Measurements from ENCODE around the gene GUCA1A.

Gene GUCA1A

DNA sequence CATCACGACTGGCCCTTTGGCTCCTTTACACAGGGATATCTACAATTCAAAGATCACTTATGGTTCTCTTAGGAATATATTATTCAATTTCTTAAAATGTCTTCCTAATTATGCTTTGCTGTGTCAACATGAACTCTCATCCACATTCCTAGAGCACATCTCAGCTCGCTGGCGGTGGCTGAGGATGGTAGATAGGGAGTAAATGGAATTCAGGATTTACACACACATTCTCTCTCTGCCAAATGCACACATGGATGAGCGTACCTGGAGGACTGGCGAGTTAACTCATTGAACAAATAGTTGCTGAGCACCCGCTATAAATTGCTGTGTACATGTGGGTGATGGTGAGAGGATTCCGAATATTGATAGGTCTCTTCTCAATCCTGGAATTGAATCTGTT is 49.3 kb downstream of the GUCA1A start:
- TF ChIP-seq, protein P1, sequence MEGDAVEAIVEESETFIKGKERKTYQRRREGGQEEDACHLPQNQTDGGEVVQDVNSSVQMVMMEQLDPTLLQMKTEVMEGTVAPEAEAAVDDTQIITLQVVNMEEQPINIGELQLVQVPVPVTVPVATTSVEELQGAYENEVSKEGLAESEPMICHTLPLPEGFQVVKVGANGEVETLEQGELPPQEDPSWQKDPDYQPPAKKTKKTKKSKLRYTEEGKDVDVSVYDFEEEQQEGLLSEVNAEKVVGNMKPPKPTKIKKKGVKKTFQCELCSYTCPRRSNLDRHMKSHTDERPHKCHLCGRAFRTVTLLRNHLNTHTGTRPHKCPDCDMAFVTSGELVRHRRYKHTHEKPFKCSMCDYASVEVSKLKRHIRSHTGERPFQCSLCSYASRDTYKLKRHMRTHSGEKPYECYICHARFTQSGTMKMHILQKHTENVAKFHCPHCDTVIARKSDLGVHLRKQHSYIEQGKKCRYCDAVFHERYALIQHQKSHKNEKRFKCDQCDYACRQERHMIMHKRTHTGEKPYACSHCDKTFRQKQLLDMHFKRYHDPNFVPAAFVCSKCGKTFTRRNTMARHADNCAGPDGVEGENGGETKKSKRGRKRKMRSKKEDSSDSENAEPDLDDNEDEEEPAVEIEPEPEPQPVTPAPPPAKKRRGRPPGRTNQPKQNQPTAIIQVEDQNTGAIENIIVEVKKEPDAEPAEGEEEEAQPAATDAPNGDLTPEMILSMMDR (IDR thresholded peaks at IDR 0.05; ENCODE audit: insufficient read depth, low read length, missing control alignments), result no peak
- DNase-seq (ENCODE audit: low read depth, low spot score), result no peak
- POLR2A ChIA-PET, result no interaction called here
- CTCF ChIA-PET, result interaction anchor here (1.2 to 1.9 kb wide), 2 partner anchors 147 to 325 kb away, joined by 4 to 9 read pairs; no protein-coding TSS in a partner anchor
- no peak overlapping the region for H3K4me3 ChIP-seq (ENCODE audit: low read depth, low read length)

DNA sequence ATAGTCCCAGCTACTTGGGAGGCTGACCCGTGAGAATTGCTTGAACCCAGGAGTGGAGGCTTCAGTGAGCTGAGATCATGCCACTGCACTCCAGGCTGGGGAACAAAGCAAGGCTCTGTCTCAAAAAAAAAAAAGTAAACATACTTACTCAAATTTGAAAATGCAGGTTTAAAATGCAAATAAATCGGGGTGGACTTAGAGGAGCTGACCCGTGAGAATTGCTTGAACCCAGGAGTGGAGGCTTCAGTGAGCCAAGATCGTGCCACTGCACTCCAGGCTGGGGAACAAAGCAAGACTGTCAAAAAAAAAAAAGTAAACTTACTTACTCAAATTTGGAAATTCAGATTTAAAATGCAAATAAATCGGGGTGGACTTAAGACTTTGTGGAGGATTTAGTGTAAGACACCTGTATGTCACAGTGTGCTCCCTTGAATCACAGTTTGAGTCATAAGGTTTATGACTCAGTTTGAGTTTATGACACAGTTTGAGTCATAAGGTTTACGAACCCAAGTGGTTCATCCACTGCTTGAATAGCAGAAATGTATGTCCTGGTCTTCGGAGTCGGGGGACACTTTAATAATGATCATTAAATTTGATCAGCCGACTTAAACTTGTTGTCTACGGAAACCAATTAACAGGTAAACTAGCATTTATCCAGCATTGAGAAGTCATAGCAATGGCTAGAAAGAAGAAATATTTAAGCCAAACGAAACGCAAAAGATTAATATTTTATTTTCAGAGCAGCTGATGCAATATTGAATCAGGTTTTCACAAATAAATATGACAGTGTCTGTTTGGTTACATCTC is 51.3 kb downstream of the GUCA1A start:
- TF ChIP-seq, protein P1 (IDR thresholded peaks at IDR 0.05; ENCODE audit: insufficient read depth, low read length, missing control alignments), result no peak
- POLR2A ChIA-PET, result no interaction called here
- H3K4me3 ChIP-seq (ENCODE audit: low read depth, low read length), result no peak overlapping the region
- CTCF ChIA-PET, result interaction anchor here (0.6 to 4.2 kb wide), 6 partner anchors 10 to 323 kb away, joined by 3 to 35 read pairs (median 5); no protein-coding TSS in a partner anchor
- DNase-seq (ENCODE audit: low read depth, low spot score), result no peak

DNA sequence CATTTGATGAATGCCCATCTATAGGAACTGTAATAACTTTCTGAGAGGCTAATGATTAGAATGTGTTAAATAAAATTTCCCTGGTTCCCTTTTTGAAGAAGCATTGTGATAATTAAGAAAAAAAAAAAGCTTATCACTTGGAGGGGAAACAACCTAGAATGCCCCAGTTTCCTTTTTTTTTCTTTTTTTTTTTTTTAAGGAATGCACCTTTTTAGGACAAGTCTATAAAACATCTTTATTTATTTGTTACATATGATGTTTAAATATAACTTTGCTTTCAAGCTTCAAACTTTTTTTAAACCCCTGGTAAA is 51.8 kb downstream of the GUCA1A start:
- ChIA-PET CTCF (interaction anchor here (1.3 to 4.2 kb wide), 4 partner anchors 10 to 323 kb away, joined by 4 to 35 read pairs (median 16); no protein-coding TSS in a partner anchor), POLR2A (no interaction called here)
- no peak overlapping the region for H3K4me3 ChIP-seq (ENCODE audit: low read depth, low read length)
- no peak for DNase-seq (ENCODE audit: low read depth, low spot score)
- TF ChIP-seq, protein P1 (IDR thresholded peaks at IDR 0.05; ENCODE audit: insufficient read depth, low read length, missing control alignments), result no peak

DNA sequence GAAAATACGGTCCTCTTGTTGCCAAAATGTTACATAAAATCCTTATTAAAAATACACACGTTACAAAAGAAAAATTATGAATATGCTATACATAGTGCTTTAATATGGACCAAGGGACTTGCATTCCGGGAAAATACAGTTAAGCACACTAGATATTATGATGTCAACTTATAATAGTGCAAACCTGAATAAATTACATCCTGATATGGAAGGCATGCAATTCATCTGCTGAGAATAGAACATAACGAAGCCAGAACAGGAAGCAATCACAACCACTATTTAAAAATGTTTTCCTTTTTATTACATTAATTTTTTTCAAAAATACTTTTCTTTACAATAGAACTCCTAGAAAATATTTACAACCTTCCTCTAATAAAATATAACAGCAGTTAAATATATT is 52.3 kb downstream of the GUCA1A start:
- H3K4me3 ChIP-seq (ENCODE audit: low read depth, low read length), result no peak overlapping the region
- ChIA-PET CTCF (interaction anchor here (1.2 to 4.2 kb wide), 7 partner anchors 11 to 322 kb away, joined by 3 to 35 read pairs (median 6); no protein-coding TSS in a partner anchor), POLR2A (no interaction called here)
- TF ChIP-seq, protein P1 (IDR thresholded peaks at IDR 0.05; ENCODE audit: insufficient read depth, low read length, missing control alignments), result no peak
- no peak for DNase-seq (ENCODE audit: low read depth, low spot score)

DNA sequence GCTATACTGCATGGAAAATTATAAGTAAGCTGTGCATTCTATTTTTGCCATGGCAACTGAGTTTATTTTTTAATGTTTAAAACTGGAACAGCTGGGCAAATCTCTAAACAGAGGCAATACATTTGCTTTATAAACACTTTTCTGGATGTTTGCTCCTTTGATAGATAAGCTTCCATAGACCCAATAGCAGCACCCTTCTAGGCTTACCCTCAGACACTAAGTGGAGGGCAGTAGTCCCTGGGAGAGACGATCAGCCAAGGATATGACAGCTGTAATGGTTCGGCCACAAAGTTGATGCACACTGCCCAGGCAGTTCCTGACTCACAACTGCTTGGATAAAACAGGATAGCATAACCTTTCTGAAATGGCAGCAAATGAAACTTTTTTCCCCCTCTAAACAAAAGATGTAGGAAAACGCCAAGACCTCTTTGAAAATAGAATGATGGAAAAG is 53.0 kb downstream of the GUCA1A start:
- TF ChIP-seq, protein P1 (IDR thresholded peaks at IDR 0.05; ENCODE audit: insufficient read depth, low read length, missing control alignments), result no peak
- DNase-seq (ENCODE audit: low read depth, low spot score), result no peak
- H3K4me3 ChIP-seq (ENCODE audit: low read depth, low read length), result no peak overlapping the region
- POLR2A ChIA-PET, result interaction anchor here (1.1 kb wide), 1 partner anchor 227 kb away, joined by 3 read pairs; no protein-coding TSS in a partner anchor
- CTCF ChIA-PET, result interaction anchor here (0.7 to 4.2 kb wide), 9 partner anchors 12 to 321 kb away, joined by 3 to 35 read pairs (median 4); no protein-coding TSS in a partner anchor

DNA sequence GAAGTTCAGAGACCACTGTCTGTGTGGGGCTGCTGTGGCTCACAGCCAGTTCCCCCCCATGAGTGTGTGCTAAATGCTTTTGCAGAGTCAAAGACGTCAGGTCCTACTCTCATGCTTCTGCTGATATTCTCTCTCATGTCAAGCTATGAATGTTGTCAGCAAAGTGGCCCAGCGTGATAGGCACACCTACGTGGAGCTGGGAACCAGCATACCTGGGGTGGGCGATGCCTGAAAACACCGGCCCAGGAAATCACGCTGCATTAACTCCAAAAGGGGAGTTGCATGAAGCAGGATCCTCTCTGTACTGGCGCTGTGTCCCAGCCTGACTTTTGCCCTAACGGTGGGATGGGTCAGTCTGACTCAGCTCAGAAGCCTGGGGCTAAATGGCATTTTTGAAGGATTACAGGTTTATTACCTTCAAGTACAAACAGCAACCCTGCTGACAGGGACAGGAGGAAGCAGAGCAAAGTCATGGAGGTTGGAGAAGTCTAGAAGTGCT is 53.5 kb downstream of the GUCA1A start:
- H3K4me3 ChIP-seq (ENCODE audit: low read depth, low read length), result no peak overlapping the region
- no peak for DNase-seq (ENCODE audit: low read depth, low spot score)
- ChIA-PET CTCF (interaction anchor here (0.7 to 4.2 kb wide), 10 partner anchors 12 to 321 kb away, joined by 3 to 35 read pairs (median 4); no protein-coding TSS in a partner anchor), POLR2A (interaction anchor here (0.7 to 1.1 kb wide), 2 partner anchors 226 to 278 kb away, joined by 3 read pairs; no protein-coding TSS in a partner anchor)
- TF ChIP-seq, protein P1 (IDR thresholded peaks at IDR 0.05; ENCODE audit: insufficient read depth, low read length, missing control alignments), result no peak
